IMR-90 (cell line): Measurements from ENCODE around the gene NUB1. TPM values are rescaled to one million over a fixed set of nuclear protein-coding genes. Genes with fewer than 3 reads are reported as not detected.

Experiments used
- ATAC-seq: fragments of 200-7000 bp; cut with Tn5 transposase; 2 replicates; pipeline ENCODE4 v1.9.1; 2020; ENCODE audit warnings: low read depth, mild to moderate bottlenecking, moderate library complexity
- BruUV-seq: library from RNA; stranded (reverse); fragments of 400-500 nt; replicated peaks from 2 replicates; lab custom pipeline; 2021; lab: Mats Ljungman, UMichigan
- CTCF ChIA-PET: fragments of 300-600 bp; formaldehyde crosslinking; extraction: SDS; loops from one replicate; lab custom pipeline; 2021; ENCODE audit warnings: antibody characterized with exemption; lab: Yijun Ruan, JAX
- POLR2A ChIA-PET: fragments of 300-600 bp; sonication (Branson Sonifier 250); formaldehyde crosslinking; loops from one replicate; lab custom pipeline; 2022; ENCODE audit warnings: antibody characterized with exemption; ENCODE audit not compliant: unreplicated experiment; lab: Charles Lee
- DNase-seq: peaks from one replicate; pipeline ENCODE4 v3.0.0; 2013
- H2AFZ ChIP-seq: replicated peaks from 2 replicates; pipeline ENCODE3; 2013; ENCODE audit warnings: low read length, mild to moderate bottlenecking; ENCODE audit not compliant: poor library complexity
- H2AK5ac ChIP-seq: 2 replicates; pipeline ENCODE4 v1.6.1; 2013; ENCODE audit warnings: low read depth, low read length, inconsistent platforms
- H2AK9ac ChIP-seq: replicated peaks from 2 replicates; pipeline ENCODE3; 2013; ENCODE audit warnings: mild to moderate bottlenecking, low read depth, low read length, moderate library complexity; ENCODE audit not compliant: poor library complexity
- H2BK120ac ChIP-seq: 2 replicates; pipeline ENCODE4 v1.6.1; 2013; ENCODE audit warnings: low read depth, low read length, inconsistent platforms
- H2BK15ac ChIP-seq: 3 replicates; pipeline ENCODE4 v1.6.1; 2013; ENCODE audit warnings: low read depth, low read length, inconsistent platforms
- H2BK20ac ChIP-seq: 2 replicates; pipeline ENCODE4 v1.6.1; 2013; ENCODE audit warnings: low read depth, mild to moderate bottlenecking, inconsistent platforms, low read length, moderate library complexity
- H2BK5ac ChIP-seq: 2 replicates; pipeline ENCODE4 v1.6.1; 2013; ENCODE audit warnings: mild to moderate bottlenecking, low read depth, low read length, inconsistent platforms; ENCODE audit not compliant: poor library complexity, severe bottlenecking
- H3K14ac ChIP-seq: replicated peaks from 2 replicates; pipeline ENCODE4 v1.6.1; 2013; ENCODE audit warnings: low read depth, low read length, inconsistent platforms
- H3K18ac ChIP-seq: 2 replicates; pipeline ENCODE4 v1.6.1; 2013; ENCODE audit warnings: low read depth, low read length, control low read depth
- H3K23ac ChIP-seq: 2 replicates; pipeline ENCODE4 v1.6.1; 2013; ENCODE audit warnings: low read depth, low read length, inconsistent platforms
- H3K27ac ChIP-seq: 2 replicates; pipeline ENCODE4 v1.5.1; 2013; ENCODE audit warnings: mild to moderate bottlenecking, control low read depth, low read length; ENCODE audit not compliant: insufficient read depth
- H3K27me3 ChIP-seq: 2 replicates; pipeline ENCODE4 v1.6.1; 2013; ENCODE audit warnings: low read length; ENCODE audit not compliant: control insufficient read depth, insufficient read depth
- H3K36me3 ChIP-seq: 2 replicates; pipeline ENCODE4 v1.6.1; 2013; ENCODE audit warnings: low read length, mixed read lengths; ENCODE audit not compliant: control insufficient read depth, insufficient read depth
- H3K4ac ChIP-seq: 2 replicates; pipeline ENCODE4 v1.6.1; 2013; ENCODE audit warnings: low read depth, low read length, inconsistent platforms
- H3K4me1 ChIP-seq: 2 replicates; pipeline ENCODE4 v1.6.1; 2013; ENCODE audit warnings: low read length, mixed read lengths; ENCODE audit not compliant: control insufficient read depth, insufficient read depth
- H3K4me2 ChIP-seq: 2 replicates; pipeline ENCODE4 v1.6.1; 2013; ENCODE audit warnings: low read depth, mild to moderate bottlenecking, control low read depth, low read length, moderate library complexity
- H3K4me3 ChIP-seq: 2 replicates; pipeline ENCODE4 v1.5.1; 2013; ENCODE audit warnings: low read depth, mild to moderate bottlenecking, control low read depth, low read length, moderate library complexity; ENCODE audit not compliant: insufficient read depth
- H3K56ac ChIP-seq: 2 replicates; pipeline ENCODE4 v1.6.1; 2013; ENCODE audit warnings: low read length, inconsistent platforms; ENCODE audit not compliant: insufficient read depth; ENCODE audit errors: extremely low read depth
- H3K79me1 ChIP-seq, 2 experiments: 2 replicates each; pipeline ENCODE4 v1.6.1; 2013; ENCODE audit warnings: low read length in 2 of 2, inconsistent platforms in 1 of 2, low read depth in 1 of 2
- H3K9ac ChIP-seq: 2 replicates; pipeline ENCODE4 v1.6.1; 2013; ENCODE audit warnings: low read depth, low read length, control low read depth
- H3K9me1 ChIP-seq: 2 replicates; pipeline ENCODE4 v1.6.1; 2013; ENCODE audit warnings: low read length, inconsistent platforms; ENCODE audit not compliant: insufficient read depth
- H3K9me3 ChIP-seq: 2 replicates; pipeline ENCODE4 v1.6.1; 2013; ENCODE audit warnings: low read length; ENCODE audit not compliant: control insufficient read depth, insufficient read depth
- H4K20me1 ChIP-seq: 2 replicates; pipeline ENCODE4 v1.6.1; 2013; ENCODE audit warnings: low read length, inconsistent platforms; ENCODE audit not compliant: insufficient read depth
- H4K5ac ChIP-seq: 2 replicates; pipeline ENCODE4 v1.6.1; 2013; ENCODE audit warnings: mild to moderate bottlenecking, low read depth, low read length, control low read depth
- H4K8ac ChIP-seq, 2 experiments: 2 replicates each; pipeline ENCODE4 v1.6.1; 2013; ENCODE audit warnings: low read depth in 2 of 2, low read length in 2 of 2, control low read depth in 1 of 2, inconsistent platforms in 1 of 2
- H4K91ac ChIP-seq: 2 replicates; pipeline ENCODE4 v1.6.1; 2013; ENCODE audit warnings: low read depth, low read length, inconsistent platforms; ENCODE audit not compliant: insufficient read depth
- CEBPB ChIP-seq: IDR thresholded peaks from 2 replicates; pipeline ENCODE4 v1.6.1; 2012; ENCODE audit warnings: low read depth, low read length, improper control_type of control experiment
- CHD1 ChIP-seq: IDR thresholded peaks from 2 replicates; pipeline ENCODE4 v1.6.1; 2012; ENCODE audit warnings: low read depth, low read length, improper control_type of control experiment
- ELK1 ChIP-seq: fragments of 150-350 bp; IDR thresholded peaks from 2 replicates; pipeline ENCODE4 v1.6.1; 2016; ENCODE audit warnings: low read depth, mild to moderate bottlenecking, low read length, moderate library complexity, borderline replicate concordance
- FOS ChIP-seq: fragments of 150-350 bp; IDR thresholded peaks from 2 replicates; pipeline ENCODE4 v1.6.1; 2016; ENCODE audit warnings: low read depth, low read length
- MAFK ChIP-seq: IDR thresholded peaks from 2 replicates; pipeline ENCODE4 v1.6.1; 2012; ENCODE audit warnings: low read depth, low read length, improper control_type of control experiment
- MXI1 ChIP-seq: IDR thresholded peaks from 2 replicates; pipeline ENCODE4 v1.6.1; 2012; ENCODE audit warnings: low read depth, mild to moderate bottlenecking, low read length, moderate library complexity, borderline replicate concordance
- NFE2L2 ChIP-seq: fragments of 150-350 bp; IDR thresholded peaks from 2 replicates; pipeline ENCODE4 v1.6.1; 2016; ENCODE audit warnings: low read depth, mild to moderate bottlenecking, low read length
- RAD21 ChIP-seq: IDR thresholded peaks from 2 replicates; pipeline ENCODE4 v1.6.1; 2012; ENCODE audit warnings: low read length, improper control_type of control experiment
- RCOR1 ChIP-seq: IDR thresholded peaks from 2 replicates; pipeline ENCODE4 v1.6.1; 2012; ENCODE audit warnings: mild to moderate bottlenecking, low read length, improper control_type of control experiment; ENCODE audit not compliant: insufficient replicate concordance
- RFX5 ChIP-seq: IDR thresholded peaks from 2 replicates; pipeline ENCODE4 v1.8.0; 2012; ENCODE audit warnings: low read depth, mild to moderate bottlenecking, low read length, moderate library complexity
- USF2 ChIP-seq: fragments of 150-350 bp; IDR thresholded peaks from 2 replicates; pipeline ENCODE4 v1.6.1; 2017; ENCODE audit warnings: mild to moderate bottlenecking, antibody characterized with exemption, low read length, low read depth
- WGBS, 2 experiments: methylation state at CpG; one replicate each; pipeline versions ENCODE4 v1.1.5 to v1.1.7; 2013; ENCODE audit warnings: missing lambda C conversion rate in 2 of 2; ENCODE audit not compliant: insufficient read length in 1 of 2; ENCODE audit errors: extremely low coverage in 2 of 2; 5-methylcytosine and 5-hydroxymethylcytosine counted together
- dilution Hi-C: fragments of 300-500 bp; cut with HindIII; formaldehyde crosslinking; loops from one replicate; pipeline ENCODE4 v1.14.3; 2018; ENCODE audit warnings: low sequenced_read_pairs; ENCODE audit not compliant: unreplicated experiment
- in situ Hi-C: fragments of 300-500 bp; cut with MboI; formaldehyde crosslinking; loops from 3 replicates; pipeline ENCODE4 v1.14.3; 2019; ENCODE audit warnings: low sequenced_read_pairs, inconsistent platforms, mixed read lengths
- intact Hi-C: fragments of 100-400 bp; cut with micrococcal nuclease; formaldehyde crosslinking; loops from 2 replicates; pipeline ENCODE4 v1.10.0; 2022
- polyA plus RNA-seq, 3 experiments: library from polyadenylated mRNA; depleted of rRNA; stranded (reverse); fragments of >200 nt; gene quantifications; 2 replicates each; pipeline ENCODE4 v1.2.3, GENCODE V29; 2012; ENCODE audit warnings: low replicate concordance in 1 of 3
- total RNA-seq: library from RNA; depleted of rRNA; stranded (reverse); fragments of >200 nt; gene quantifications from 2 replicates; pipeline ENCODE4 v1.2.3, GENCODE V29; 2012

Gene NUB1
- total and polyA plus RNA-seq, 2 of the 4 experiments (the other 2 are of a cell fraction), result 20.1 to 29.7 TPM

DNA sequence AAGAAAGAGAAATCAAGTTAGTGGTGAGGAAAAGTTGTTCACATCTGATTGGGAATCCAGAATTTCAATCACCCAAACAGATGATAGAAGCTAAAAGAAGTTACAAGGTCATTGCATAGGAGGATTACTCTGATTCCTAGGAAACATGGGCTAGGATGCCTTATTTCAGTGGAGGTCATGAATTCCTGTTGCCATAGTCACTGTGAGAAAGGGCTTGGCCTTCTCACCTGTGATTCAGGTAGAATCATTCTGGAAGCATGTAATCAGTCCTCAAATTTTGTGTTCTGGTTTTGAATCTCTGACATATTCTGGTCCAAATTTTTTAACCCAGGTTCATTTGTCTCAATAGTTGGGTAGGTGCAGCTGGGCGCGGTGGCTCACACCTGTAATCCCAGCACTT is 4.3 kb upstream of the NUB1 start:
- Histone ChIP-seq H3K56ac (no peak overlapping the region), H4K8ac (no peak overlapping the region), H2AK9ac (no peak overlapping the region), H3K4ac (no peak overlapping the region), H3K4me2 (no peak overlapping the region), H3K4me1 (0 out of 2 replicates have a peak, but pooled peaks cover 2% of the 10 kb centered on the region), H3K9me1 (no peaks in the 10 kb centered on the region; the same call in 1 of the 2 replicates), H3K9ac (no peak overlapping the region), H2BK120ac (no peak overlapping the region), H3K27me3 (peaks cover 4% of the 10 kb centered on the region), H3K4me3 (no peak overlapping the region), H4K20me1 (no peaks in the 10 kb centered on the region), H2AK5ac (no peak overlapping the region), H3K79me1 (peaks cover 0 to 5% of the 10 kb centered on the region in 2 experiments; a peak in 1 of 4 replicates), H3K14ac (no peak overlapping the region), H3K18ac (no peak overlapping the region), H2BK15ac (no peak overlapping the region), H2BK5ac (no peak overlapping the region), H3K23ac (no peak overlapping the region), H3K9me3 (peaks cover 3% of the 10 kb centered on the region; the same call in 1 of the 2 replicates), H2BK20ac (no peak overlapping the region), H3K27ac (no peak overlapping the region), H2AFZ (no peak overlapping the region), H3K36me3 (no peaks in the 10 kb centered on the region), H4K5ac (no peak overlapping the region), H4K91ac (no peak overlapping the region)
- intact Hi-C loops, result no loop called here
- BruUV-seq, result no TSS peak
- ChIA-PET POLR2A (no interaction called here), CTCF (no interaction called here)
- DNase-seq (no peak), ATAC-seq (no peak)
- no peak for TF ChIP-seq MAFK
- no peak for TF ChIP-seq FOS
- no peak for TF ChIP-seq RFX5
- no peak for TF ChIP-seq CEBPB
- no peak for TF ChIP-seq ELK1
- no peak for TF ChIP-seq CHD1
- TF ChIP-seq NFE2L2, result no peak
- no peak for TF ChIP-seq RAD21
- TF ChIP-seq MXI1, result no peak
- TF ChIP-seq RCOR1, result no peak
- TF ChIP-seq USF2, result no peak
- 100% methylated on average over 2 of the region's 2 CpGs; no CpG with 5 or more reads in 1 of the 2 experiments for WGBS, 2 experiments
- dilution Hi-C loops, result no loop called here
- in situ Hi-C loops, result no loop called here
